HCT116 (cell line): ENCODE results near the gene HS6ST3. TPM values are rescaled to one million over a fixed set of nuclear protein-coding genes. Genes with fewer than 3 reads are reported as not detected.

Experiments
- ATAC-seq: fragments of 200-7000 bp; cut with Tn5 transposase; 2 replicates; pipeline ENCODE4 v1.9.1; 2020; ENCODE audit warnings: mild to moderate bottlenecking, moderate library complexity
- BruUV-seq: library from RNA; stranded (reverse); fragments of 400-500 nt; replicated peaks from 2 replicates; lab custom pipeline; 2021; lab: Mats Ljungman, UMichigan
- CTCF ChIA-PET: fragments of 300-600 bp; sonication (Branson Sonifier 250); formaldehyde crosslinking; loops from one replicate; lab custom pipeline; 2021; ENCODE audit warnings: antibody characterized with exemption; lab: Charles Lee
- POLR2A ChIA-PET: fragments of 300-600, 350-600 bp; sonication (Branson Sonifier 250); formaldehyde crosslinking; loops from one replicate; lab custom pipeline; 2021; ENCODE audit warnings: antibody characterized with exemption; lab: Charles Lee
- RAD21 ChIA-PET, 2 experiments: fragments of 300-600 bp; sonication (Branson Sonifier 250); formaldehyde crosslinking; loops; one replicate each; lab custom pipeline; 2023; ENCODE audit warnings: low total read pairs in 2 of 2; ENCODE audit not compliant: uncharacterized antibody in 2 of 2, unreplicated experiment in 2 of 2, low non-redundant PET in 1 of 2; lab: Charles Lee
- DNase-seq: peaks from one replicate; pipeline ENCODE4 v3.0.0-alpha.2; 2010; ENCODE audit warnings: low read depth, low spot score
- H2AFZ ChIP-seq: fragments of 200-600 bp; shearing (Covaris generic), sonication (generic); 2 replicates; pipeline ENCODE4 v1.6.1; 2017; ENCODE audit warnings: low read depth, mixed run types, mixed read lengths, antibody characterized with exemption, low read length; ENCODE audit not compliant: poor library complexity, severe bottlenecking
- H3K27ac ChIP-seq: 2 replicates; pipeline ENCODE4 v1.5.1; 2012; ENCODE audit warnings: low read depth, low read length
- H3K27me3 ChIP-seq: fragments of 200-600 bp; sonication (generic); 2 replicates; pipeline ENCODE4 v1.6.1; 2016; ENCODE audit warnings: mixed run types, low read length, mixed read lengths; ENCODE audit not compliant: insufficient read depth
- H3K36me3 ChIP-seq, 2 experiments: fragments of 200-500 bp in 1 of 2; fragments of 200-600 bp in 1 of 2; sonication (Bioruptor generic) in 1 of 2; sonication (generic) in 1 of 2; 2 replicates each; pipeline versions ENCODE4 v1.5.1 to v1.6.1; 2014 to 2016; ENCODE audit warnings: low read length in 2 of 2, inconsistent platforms in 1 of 2, mixed read lengths in 1 of 2, mixed run types in 1 of 2; ENCODE audit not compliant: insufficient read depth in 2 of 2, control insufficient read depth in 1 of 2
- H3K4me1 ChIP-seq, 2 experiments: fragments of 200-600 bp in 1 of 2; sonication (generic) in 1 of 2; 2 replicates each; pipeline versions ENCODE4 v1.5.1 to v1.6.1; 2012 to 2017; ENCODE audit warnings: low read length in 2 of 2, inconsistent platforms in 1 of 2, mild to moderate bottlenecking in 1 of 2, mixed read lengths in 1 of 2, mixed run types in 1 of 2, moderate library complexity in 1 of 2; ENCODE audit not compliant: insufficient read depth in 2 of 2, control insufficient read depth in 1 of 2
- H3K4me2 ChIP-seq: fragments of 200-600 bp; sonication (generic); 2 replicates; pipeline ENCODE4 v1.6.1; 2017; ENCODE audit warnings: mixed run types, low read length, mixed read lengths
- H3K4me3 ChIP-seq, 2 experiments: fragments of 200-600 bp in 1 of 2; sonication (generic) in 1 of 2; replicated peaks in 1 of 2; 2 replicates each; pipeline ENCODE4 v1.5.1; 2011 to 2016; ENCODE audit warnings: low read length in 2 of 2, control low read depth in 1 of 2, low read depth in 1 of 2, mild to moderate bottlenecking in 1 of 2, mixed read lengths in 1 of 2, mixed run types in 1 of 2
- H3K79me2 ChIP-seq: fragments of 200-600 bp; sonication (generic); 2 replicates; pipeline ENCODE4 v1.6.1; 2017; ENCODE audit warnings: mild to moderate bottlenecking, mixed run types, low read length, moderate library complexity, mixed read lengths; ENCODE audit not compliant: insufficient read depth
- H3K9ac ChIP-seq: fragments of 200-600 bp; sonication (generic); 2 replicates; pipeline ENCODE4 v1.6.1; 2016; ENCODE audit warnings: low read length, mixed read lengths
- H3K9me2 ChIP-seq: fragments of 200-600 bp; sonication (generic), shearing (Covaris generic); 2 replicates; pipeline ENCODE4 v1.6.1; 2017; ENCODE audit warnings: mixed run types, mild to moderate bottlenecking, moderate library complexity; ENCODE audit not compliant: insufficient read depth
- H3K9me3 ChIP-seq, 2 experiments: fragments of 200-500 bp in 1 of 2; fragments of 200-600 bp in 1 of 2; sonication (Bioruptor generic) in 1 of 2; sonication (generic) in 1 of 2; 2 replicates each; pipeline ENCODE4 v1.6.1; 2014 to 2017; ENCODE audit warnings: low read length in 2 of 2, mixed read lengths in 2 of 2, inconsistent platforms in 1 of 2, low read depth in 1 of 2, mild to moderate bottlenecking in 1 of 2, mixed run types in 1 of 2, moderate library complexity in 1 of 2; ENCODE audit not compliant: control insufficient read depth in 1 of 2, insufficient read depth in 1 of 2
- H4K20me1 ChIP-seq: fragments of 200-600 bp; sonication (generic), shearing (Covaris generic); 2 replicates; pipeline ENCODE4 v1.6.1; 2017; ENCODE audit warnings: mixed run types, mild to moderate bottlenecking, moderate library complexity; ENCODE audit not compliant: insufficient read depth
- CEBPB ChIP-seq: IDR thresholded peaks from 2 replicates; pipeline ENCODE4 v1.6.1; 2012; ENCODE audit warnings: low read depth
- ELF1 ChIP-seq: IDR thresholded peaks from 2 replicates; pipeline ENCODE4 v1.6.1; 2012; ENCODE audit warnings: low read depth, borderline replicate concordance
- EZH2 ChIP-seq: fragments of 200-600 bp; sonication (generic); IDR thresholded peaks from 2 replicates; pipeline ENCODE4 v1.6.1; 2017; ENCODE audit warnings: antibody characterized with exemption, mixed run types
- FOSL1 ChIP-seq: IDR thresholded peaks from 2 replicates; pipeline ENCODE4 v1.6.1; 2012; ENCODE audit warnings: low read depth
- JUND ChIP-seq: IDR thresholded peaks from 2 replicates; pipeline ENCODE4 v1.6.1; 2012
- POLR2AphosphoS5 ChIP-seq: IDR thresholded peaks from 2 replicates; pipeline ENCODE4 v1.6.1; 2011; ENCODE audit warnings: mild to moderate bottlenecking, low read depth, low read length, moderate library complexity
- SIN3A ChIP-seq: IDR thresholded peaks from 2 replicates; pipeline ENCODE4 v1.6.1; 2012; ENCODE audit warnings: low read depth
- SP1 ChIP-seq: IDR thresholded peaks from 2 replicates; pipeline ENCODE4 v1.6.1; 2012; ENCODE audit warnings: low read depth
- TCF7L2 ChIP-seq: IDR thresholded peaks from 2 replicates; pipeline ENCODE4 v1.7.0; 2011; ENCODE audit warnings: borderline replicate concordance, inconsistent platforms; ENCODE audit not compliant: insufficient read depth, insufficient read length; ENCODE audit errors: extremely low read depth
- YY1 ChIP-seq: IDR thresholded peaks from 2 replicates; pipeline ENCODE4 v1.6.1; 2011; ENCODE audit warnings: low read length, low read depth, moderate library complexity, mild to moderate bottlenecking; ENCODE audit not compliant: insufficient replicate concordance; ENCODE audit errors: extremely low read depth
- ZFX ChIP-seq: fragments of 450-650 bp; IDR thresholded peaks from 2 replicates; pipeline ENCODE4 v1.6.1; 2017
- intact Hi-C: fragments of 100-400 bp; cut with micrococcal nuclease; formaldehyde crosslinking; loops from 2 replicates; pipeline ENCODE4 v1.10.0; 2022
- total RNA-seq: library from RNA; stranded (reverse); gene quantifications from one replicate; pipeline ENCODE4 v1.2.1, GENCODE V29; 2021; ENCODE audit not compliant: unreplicated experiment
- TF ChIP-seq, protein P1 (sequence below): IDR thresholded peaks from 2 replicates; pipeline ENCODE4 v1.6.1; 2012
- TF ChIP-seq, protein P2 (sequence below): IDR thresholded peaks from 2 replicates; pipeline ENCODE4 v1.6.1; 2012
- TF ChIP-seq, protein P3 (sequence below), 3 experiments: fragments of 200-600 bp in 1 of 3; sonication (generic) in 1 of 3; IDR thresholded peaks in 2 of 3; conservative IDR thresholded peaks in 1 of 3; 2 replicates each; pipeline ENCODE4 v1.5.1; 2012 to 2017; ENCODE audit warnings: low read depth in 2 of 3, low read length in 2 of 3, antibody characterized with exemption in 1 of 3, borderline replicate concordance in 1 of 3, control low read depth in 1 of 3, mild to moderate bottlenecking in 1 of 3, mixed read lengths in 1 of 3, mixed run types in 1 of 3, moderate library complexity in 1 of 3; ENCODE audit not compliant: insufficient read depth in 1 of 3
- TF ChIP-seq, protein P4 (sequence below): IDR thresholded peaks from 2 replicates; pipeline ENCODE4 v1.6.1; 2012; ENCODE audit warnings: low read depth

The HS6ST3 gene
- total RNA-seq, 1 experiment from 2014 or later: 0.10 TPM

DNA sequence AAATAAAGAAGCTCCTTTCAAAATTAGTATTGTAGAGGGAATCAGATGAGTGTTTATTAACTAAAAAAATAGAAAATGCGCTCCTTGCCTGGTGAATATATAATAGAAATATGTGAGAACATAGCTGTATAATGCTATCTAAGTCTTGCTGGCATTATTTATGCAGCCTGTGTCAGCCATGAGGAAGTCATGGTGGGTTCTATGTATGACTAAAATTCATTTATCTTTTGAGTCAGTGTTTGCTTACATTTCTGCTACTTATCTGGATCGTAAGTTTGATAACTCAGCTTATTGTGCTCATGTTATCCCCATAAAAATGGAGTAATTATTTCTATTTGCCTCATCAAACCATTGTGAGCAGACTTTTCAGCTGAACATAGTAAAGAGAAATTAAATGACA lies 455.1 kb downstream of the HS6ST3 start:
- TF ChIP-seq SIN3A (no peak), ZFX (no peak), EZH2 (no peak), CEBPB (no peak), TCF7L2 (no peak)
- TF ChIP-seq, protein P1, sequence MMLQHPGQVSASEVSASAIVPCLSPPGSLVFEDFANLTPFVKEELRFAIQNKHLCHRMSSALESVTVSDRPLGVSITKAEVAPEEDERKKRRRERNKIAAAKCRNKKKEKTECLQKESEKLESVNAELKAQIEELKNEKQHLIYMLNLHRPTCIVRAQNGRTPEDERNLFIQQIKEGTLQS: no peak
- no peaks in the 10 kb centered on the region for H4K20me1 ChIP-seq
- ChIA-PET POLR2A (no interaction called here), CTCF (no interaction called here), RAD21 (no interaction called here)
- ATAC-seq (no peak), DNase-seq (no peak)
- H3K4me2 ChIP-seq: no peak overlapping the region
- no peaks in the 10 kb centered on the region for H3K9me2 ChIP-seq
- H2AFZ ChIP-seq: no peak overlapping the region
- H3K4me3 ChIP-seq: no peak overlapping the region
- no peaks in the 10 kb centered on the region for H3K79me2 ChIP-seq
- no peaks in the 10 kb centered on the region for H3K4me1 ChIP-seq
- H3K9me3 ChIP-seq: no peaks in the 10 kb centered on the region
- no peak overlapping the region for H3K27ac ChIP-seq
- H3K9ac ChIP-seq: no peak overlapping the region
- peaks cover 10% of the 10 kb centered on the region; the same call in 1 of the 2 replicates for H3K27me3 ChIP-seq
- no TSS peak for BruUV-seq
- H3K36me3 ChIP-seq: no peaks in the 10 kb centered on the region
- intact Hi-C loops: no loop called here

DNA sequence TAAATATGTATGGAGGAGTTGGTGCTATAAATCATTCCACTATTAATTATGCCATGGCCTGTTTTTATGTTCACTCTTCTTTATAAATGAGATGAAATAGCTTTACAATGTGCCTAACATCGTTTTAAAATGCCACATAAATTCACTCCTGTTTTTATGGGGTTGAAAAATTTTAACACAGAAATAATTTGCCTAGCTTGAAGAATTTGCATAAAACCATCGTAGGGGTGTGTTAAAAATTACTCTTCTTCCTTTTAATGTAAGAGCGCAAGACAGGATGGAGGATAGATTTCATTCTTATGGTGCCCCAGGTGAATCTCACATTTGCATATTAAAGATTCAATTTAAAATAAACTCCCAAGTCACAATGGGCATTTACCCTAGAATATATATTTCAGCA lies 456.6 kb downstream of the HS6ST3 start:
- no peak overlapping the region for H3K4me2 ChIP-seq
- TF ChIP-seq, protein P2, sequence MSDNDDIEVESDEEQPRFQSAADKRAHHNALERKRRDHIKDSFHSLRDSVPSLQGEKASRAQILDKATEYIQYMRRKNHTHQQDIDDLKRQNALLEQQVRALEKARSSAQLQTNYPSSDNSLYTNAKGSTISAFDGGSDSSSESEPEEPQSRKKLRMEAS: no peak
- TF ChIP-seq, protein P1: no peak
- TF ChIP-seq SIN3A: no peak
- no peak for TF ChIP-seq JUND
- TF ChIP-seq FOSL1: no peak
- no peak for TF ChIP-seq SP1
- TF ChIP-seq, protein P3, sequence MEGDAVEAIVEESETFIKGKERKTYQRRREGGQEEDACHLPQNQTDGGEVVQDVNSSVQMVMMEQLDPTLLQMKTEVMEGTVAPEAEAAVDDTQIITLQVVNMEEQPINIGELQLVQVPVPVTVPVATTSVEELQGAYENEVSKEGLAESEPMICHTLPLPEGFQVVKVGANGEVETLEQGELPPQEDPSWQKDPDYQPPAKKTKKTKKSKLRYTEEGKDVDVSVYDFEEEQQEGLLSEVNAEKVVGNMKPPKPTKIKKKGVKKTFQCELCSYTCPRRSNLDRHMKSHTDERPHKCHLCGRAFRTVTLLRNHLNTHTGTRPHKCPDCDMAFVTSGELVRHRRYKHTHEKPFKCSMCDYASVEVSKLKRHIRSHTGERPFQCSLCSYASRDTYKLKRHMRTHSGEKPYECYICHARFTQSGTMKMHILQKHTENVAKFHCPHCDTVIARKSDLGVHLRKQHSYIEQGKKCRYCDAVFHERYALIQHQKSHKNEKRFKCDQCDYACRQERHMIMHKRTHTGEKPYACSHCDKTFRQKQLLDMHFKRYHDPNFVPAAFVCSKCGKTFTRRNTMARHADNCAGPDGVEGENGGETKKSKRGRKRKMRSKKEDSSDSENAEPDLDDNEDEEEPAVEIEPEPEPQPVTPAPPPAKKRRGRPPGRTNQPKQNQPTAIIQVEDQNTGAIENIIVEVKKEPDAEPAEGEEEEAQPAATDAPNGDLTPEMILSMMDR (IDR thresholded peaks at IDR 0.05 in 2 of 3, conservative IDR thresholded peaks at IDR 0.05 in 1 of 3; ENCODE audit: borderline replicate concordance in 1 of 3, insufficient read depth in 1 of 3, low read depth in 2 of 3, low read length in 2 of 3): no peak
- no peak for TF ChIP-seq ZFX
- no peak for TF ChIP-seq POLR2AphosphoS5
- TF ChIP-seq YY1: no peak
- TF ChIP-seq, protein P4, sequence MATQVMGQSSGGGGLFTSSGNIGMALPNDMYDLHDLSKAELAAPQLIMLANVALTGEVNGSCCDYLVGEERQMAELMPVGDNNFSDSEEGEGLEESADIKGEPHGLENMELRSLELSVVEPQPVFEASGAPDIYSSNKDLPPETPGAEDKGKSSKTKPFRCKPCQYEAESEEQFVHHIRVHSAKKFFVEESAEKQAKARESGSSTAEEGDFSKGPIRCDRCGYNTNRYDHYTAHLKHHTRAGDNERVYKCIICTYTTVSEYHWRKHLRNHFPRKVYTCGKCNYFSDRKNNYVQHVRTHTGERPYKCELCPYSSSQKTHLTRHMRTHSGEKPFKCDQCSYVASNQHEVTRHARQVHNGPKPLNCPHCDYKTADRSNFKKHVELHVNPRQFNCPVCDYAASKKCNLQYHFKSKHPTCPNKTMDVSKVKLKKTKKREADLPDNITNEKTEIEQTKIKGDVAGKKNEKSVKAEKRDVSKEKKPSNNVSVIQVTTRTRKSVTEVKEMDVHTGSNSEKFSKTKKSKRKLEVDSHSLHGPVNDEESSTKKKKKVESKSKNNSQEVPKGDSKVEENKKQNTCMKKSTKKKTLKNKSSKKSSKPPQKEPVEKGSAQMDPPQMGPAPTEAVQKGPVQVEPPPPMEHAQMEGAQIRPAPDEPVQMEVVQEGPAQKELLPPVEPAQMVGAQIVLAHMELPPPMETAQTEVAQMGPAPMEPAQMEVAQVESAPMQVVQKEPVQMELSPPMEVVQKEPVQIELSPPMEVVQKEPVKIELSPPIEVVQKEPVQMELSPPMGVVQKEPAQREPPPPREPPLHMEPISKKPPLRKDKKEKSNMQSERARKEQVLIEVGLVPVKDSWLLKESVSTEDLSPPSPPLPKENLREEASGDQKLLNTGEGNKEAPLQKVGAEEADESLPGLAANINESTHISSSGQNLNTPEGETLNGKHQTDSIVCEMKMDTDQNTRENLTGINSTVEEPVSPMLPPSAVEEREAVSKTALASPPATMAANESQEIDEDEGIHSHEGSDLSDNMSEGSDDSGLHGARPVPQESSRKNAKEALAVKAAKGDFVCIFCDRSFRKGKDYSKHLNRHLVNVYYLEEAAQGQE: no peak
- TF ChIP-seq TCF7L2: no peak
- no peak for TF ChIP-seq ELF1

More for the DNA sequence above, 456.6 kb downstream of the HS6ST3 start:
- Histone ChIP-seq H3K4me3 (no peak overlapping the region), H3K4me1 (no peaks in the 10 kb centered on the region), H3K27me3 (peaks cover 10% of the 10 kb centered on the region; the same call in 1 of the 2 replicates), H3K79me2 (no peaks in the 10 kb centered on the region), H3K36me3 (no peaks in the 10 kb centered on the region), H3K9ac (no peak overlapping the region), H3K9me2 (no peaks in the 10 kb centered on the region), H3K27ac (no peak overlapping the region), H3K9me3 (no peaks in the 10 kb centered on the region), H4K20me1 (no peaks in the 10 kb centered on the region), H2AFZ (no peak overlapping the region)
- no peak for ATAC-seq
- BruUV-seq: no TSS peak
- no peak for DNase-seq
- POLR2A ChIA-PET: no interaction called here
- intact Hi-C loops: no loop called here
- CTCF ChIA-PET: no interaction called here
- RAD21 ChIA-PET: no interaction called here
